ENCODE data around the gene SLC35A5. TPM values are rescaled to one million over a fixed set of nuclear protein-coding genes. Genes with fewer than 3 reads are reported as not detected.

The SLC35A5 gene
- total RNA-seq, 2 donors from 2014 or later, result 9.6 to 12.2 TPM

- Histone ChIP-seq H3K4me3 (no peak overlapping the region), H3K36me3 (replicated peaks in 1 of 2; ENCODE audit: insufficient read depth in 1 of 2, low read depth in 2 of 2) (peaks cover 0 to 3% of the 10 kb centered on the region in 2 donors), H3K27ac (no peak overlapping the region), H3K4me1 (no peaks in the 10 kb centered on the region), H3K9me3 (no peaks in the 10 kb centered on the region), H3K27me3 (no peaks in the 10 kb centered on the region)
- intact Hi-C loops (cut with DNase I), result no loop called here
- WGBS, 2 donors, result 48 to 53% methylated on average over 1 of the region's 1 CpG
- DNase-seq, result no peak
- no peak for TF ChIP-seq POLR2A (IDR thresholded peaks at IDR 0.05)
- no peak for TF ChIP-seq CTCF (IDR thresholded peaks at IDR 0.05)
- ATAC-seq, result no peak
These were observed 7.4 kb downstream of the SLC35A5 start for GRCh38 chr3:112569265-112569664.

GRCh38 chr3:112572701-112573100, 10.9 kb downstream of the SLC35A5 start:
- Histone ChIP-seq H3K4me3 (no peak overlapping the region), H3K27ac (no peak overlapping the region), H3K9me3 (no peaks in the 10 kb centered on the region), H3K4me1 (no peaks in the 10 kb centered on the region), H3K27me3 (no peaks in the 10 kb centered on the region), H3K36me3 (replicated peaks in 1 of 2; ENCODE audit: insufficient read depth in 1 of 2, low read depth in 2 of 2) (peaks cover 0 to 3% of the 10 kb centered on the region in 2 donors)
- DNase-seq (no peak), ATAC-seq (no peak)
- intact Hi-C loops (cut with DNase I), result no loop called here
- 79 to 90% methylated on average over 1 of the region's 1 CpG for WGBS, 2 donors
- TF ChIP-seq CTCF (IDR thresholded peaks at IDR 0.05) (no peak), POLR2A (IDR thresholded peaks at IDR 0.05) (no peak)

GRCh38 chr3:112579232-112579631, 17.4 kb downstream of the SLC35A5 start:
- intact Hi-C loops (cut with DNase I), result no loop called here
- no peak overlapping the region for H3K27ac ChIP-seq
- no peak overlapping the region for H3K4me3 ChIP-seq
- DNase-seq (no peak), ATAC-seq (no peak)
- no peaks in the 10 kb centered on the region for H3K9me3 ChIP-seq
- peaks cover 0 to 7% of the 10 kb centered on the region in 2 donors for H3K36me3 ChIP-seq (replicated peaks in 1 of 2; ENCODE audit: insufficient read depth in 1 of 2, low read depth in 2 of 2)
- H3K4me1 ChIP-seq, result no peaks in the 10 kb centered on the region
- TF ChIP-seq POLR2A (IDR thresholded peaks at IDR 0.05) (no peak), CTCF (IDR thresholded peaks at IDR 0.05) (no peak)
- WGBS, 2 donors, result 62 to 90% methylated on average over 3 of the region's 3 CpGs
- H3K27me3 ChIP-seq, result no peaks in the 10 kb centered on the region

GRCh38 chr3:112579697-112580096, 17.9 kb downstream of the SLC35A5 start:
- H3K36me3 ChIP-seq (replicated peaks in 1 of 2; ENCODE audit: insufficient read depth in 1 of 2, low read depth in 2 of 2), result peaks cover 0 to 10% of the 10 kb centered on the region in 2 donors
- DNase-seq, result no peak
- no peaks in the 10 kb centered on the region for H3K9me3 ChIP-seq
- H3K27ac ChIP-seq, result no peak overlapping the region
- 89 to 90% methylated on average over 3 of the region's 3 CpGs for WGBS, 2 donors
- no peak for ATAC-seq
- H3K4me1 ChIP-seq, result no peaks in the 10 kb centered on the region
- TF ChIP-seq POLR2A (IDR thresholded peaks at IDR 0.05), result no peak
- no peak for TF ChIP-seq CTCF (IDR thresholded peaks at IDR 0.05)
- intact Hi-C loops (cut with DNase I), result no loop called here
- no peaks in the 10 kb centered on the region for H3K27me3 ChIP-seq
- no peak overlapping the region for H3K4me3 ChIP-seq

GRCh38 chr3:112582244-112582874, 20.5 kb downstream of the SLC35A5 start:
- H3K9me3 ChIP-seq, result no peaks in the 10 kb centered on the region
- TF ChIP-seq CTCF (IDR thresholded peaks at IDR 0.05) (peak in 6 of 7 experiments; percentile 27 to 40 (median 36)), POLR2A (IDR thresholded peaks at IDR 0.05) (no peak)
- intact Hi-C loops (cut with DNase I), result no loop called here
- H3K36me3 ChIP-seq (replicated peaks in 1 of 2; ENCODE audit: insufficient read depth in 1 of 2, low read depth in 2 of 2), result peaks cover 0 to 10% of the 10 kb centered on the region in 2 donors
- ATAC-seq (no peak), DNase-seq (peak in 1 of 4 donors; percentile 12)
- no peaks in the 10 kb centered on the region for H3K27me3 ChIP-seq
- no peaks in the 10 kb centered on the region for H3K4me1 ChIP-seq
- WGBS, 2 donors, result 58 to 61% methylated on average over 2 of the region's 2 CpGs
- H3K4me3 ChIP-seq, result no peak overlapping the region
- H3K27ac ChIP-seq, result no peak overlapping the region
